HepG2 (cell line): Measurements from ENCODE around the gene TNFSF11. TPM values are rescaled to one million over a fixed set of nuclear protein-coding genes. Genes with fewer than 3 reads are reported as not detected.
"Not testable (repeated sequence)": the region's sequence is repeated elsewhere in the genome, so short reads cannot be mapped to it uniquely, and the experiment has no call there.

Experiments used
- ATAC-seq: fragments of 200-7000 bp; cut with Tn5 transposase; 3 replicates; pipeline ENCODE4 v1.9.1; 2020; ENCODE audit warnings: mild to moderate bottlenecking, moderate library complexity
- BruUV-seq: library from RNA; stranded (reverse); fragments of 400-500 nt; replicated peaks from 2 replicates; lab custom pipeline; 2021; lab: Mats Ljungman, UMichigan
- CTCF ChIA-PET: fragments of 300-600 bp; formaldehyde crosslinking; extraction: SDS; loops from one replicate; lab custom pipeline; 2021; ENCODE audit warnings: low total read pairs, inconsistent platforms, low intra/inter-chr PET ratio; lab: Yijun Ruan, JAX
- POLR2A ChIA-PET: fragments of 350-600 bp; sonication (Branson Sonifier 250); formaldehyde crosslinking; loops from one replicate; lab custom pipeline; 2020; ENCODE audit warnings: antibody characterized with exemption, inconsistent platforms; lab: Yijun Ruan, JAX
- DNase-seq: peaks from one replicate; pipeline ENCODE4 v3.0.0-alpha.2; 2015; ENCODE audit warnings: low spot score
- FAIRE-seq: peaks from 3 replicates; lab custom pipeline; 2011; peaks lifted over from hg19 to GRCh38; lab: Jason Lieb, UNC
- H2AFZ ChIP-seq: one replicate; pipeline ENCODE4 v1.6.1; 2011; ENCODE audit warnings: low read length, inconsistent platforms
- H3K27ac ChIP-seq: fragments of 300-600 bp; 3 replicates; pipeline ENCODE4 v1.8.0; 2011; ENCODE audit warnings: mixed run types, mild to moderate bottlenecking, mixed read lengths, low read length, inconsistent platforms; ENCODE audit not compliant: insufficient read depth; ENCODE audit errors: extremely low read length
- H3K27me3 ChIP-seq, 2 experiments: fragments of 200-600 bp in 1 of 2; 2 replicates in 1 of 2; 3 replicates in 1 of 2; pipeline versions ENCODE4 v1.6.0 to v1.8.0; 2011; ENCODE audit warnings: low read length in 2 of 2, mild to moderate bottlenecking in 2 of 2, moderate library complexity in 2 of 2, inconsistent platforms in 1 of 2; ENCODE audit not compliant: insufficient read depth in 2 of 2, control insufficient read depth in 1 of 2
- H3K36me3 ChIP-seq, 2 experiments: fragments of 200-600 bp in 1 of 2; replicated peaks in 1 of 2; 2 replicates in 1 of 2; 3 replicates in 1 of 2; pipeline versions ENCODE4 v1.5.1 to v1.8.0; 2011; ENCODE audit warnings: low read length in 2 of 2, inconsistent platforms in 1 of 2; ENCODE audit not compliant: insufficient read depth in 2 of 2, control insufficient read depth in 1 of 2
- H3K4me1 ChIP-seq: 2 replicates; pipeline ENCODE4 v1.5.1; 2012; ENCODE audit warnings: low read length, inconsistent platforms; ENCODE audit not compliant: insufficient read depth
- H3K4me2 ChIP-seq: 2 replicates; pipeline ENCODE4 v1.6.0; 2011; ENCODE audit warnings: low read depth, low read length, inconsistent platforms
- H3K4me3 ChIP-seq, 3 experiments: fragments of 200-600 bp in 1 of 3; sonication (generic), shearing (Covaris generic) in 1 of 3; replicated peaks in 1 of 3; 2 replicates each; pipeline ENCODE4 v1.5.1; 2011 to 2016; ENCODE audit warnings: low read length in 3 of 3, inconsistent platforms in 2 of 3, low read depth in 2 of 3, mild to moderate bottlenecking in 2 of 3, control low read depth in 1 of 3, mixed read lengths in 1 of 3; ENCODE audit not compliant: insufficient read depth in 1 of 3
- H3K79me2 ChIP-seq: one replicate; pipeline ENCODE4 v1.6.1; 2011; ENCODE audit warnings: low read length, inconsistent platforms; ENCODE audit not compliant: insufficient read depth
- H3K9ac ChIP-seq: 2 replicates; pipeline ENCODE4 v1.6.0; 2011; ENCODE audit warnings: mild to moderate bottlenecking, low read depth, low read length, inconsistent platforms; ENCODE audit not compliant: insufficient read depth
- H3K9me3 ChIP-seq: 2 replicates; pipeline ENCODE4 v1.5.1; 2012; ENCODE audit warnings: mild to moderate bottlenecking, low read length
- H4K20me1 ChIP-seq: 2 replicates; pipeline ENCODE4 v1.6.0; 2011; ENCODE audit warnings: inconsistent platforms, mild to moderate bottlenecking, low read length, moderate library complexity; ENCODE audit not compliant: insufficient read depth
- AKAP8 ChIP-seq: sonication (generic); formaldehyde crosslinking; IDR thresholded peaks from 2 replicates; pipeline ENCODE4 v1.5.1; 2020; ENCODE audit warnings: mild to moderate bottlenecking, missing genetic modification reagents
- ATM ChIP-seq: fragments of 450-650 bp; IDR thresholded peaks from 2 replicates; pipeline ENCODE4 v1.7.1; 2017; ENCODE audit warnings: mild to moderate bottlenecking, borderline replicate concordance
- FOXO1 ChIP-seq: sonication (generic); formaldehyde crosslinking; IDR thresholded peaks from 2 replicates; pipeline ENCODE4 v1.4.0; 2020; ENCODE audit warnings: missing genetic modification reagents
- HOXD1 ChIP-seq: sonication (generic); formaldehyde crosslinking; IDR thresholded peaks from 2 replicates; pipeline ENCODE4 v1.5.0; 2020; ENCODE audit warnings: missing genetic modification reagents
- MIER2 ChIP-seq: IDR thresholded peaks from 2 replicates; pipeline ENCODE4 v1.6.1; 2016; ENCODE audit warnings: missing biosample characterization, missing genetic modification reagents
- NAIF1 ChIP-seq: sonication (generic); formaldehyde crosslinking; IDR thresholded peaks from 2 replicates; pipeline ENCODE4 v1.5.0; 2020; ENCODE audit warnings: mild to moderate bottlenecking, missing genetic modification reagents, borderline replicate concordance
- NFE2L2 ChIP-seq: fragments of 150-350 bp; IDR thresholded peaks from 2 replicates; pipeline ENCODE4 v1.6.1; 2014; ENCODE audit warnings: low read length
- NR2F6 ChIP-seq, 2 experiments: IDR thresholded peaks; 2 replicates each; pipeline ENCODE4 v1.6.1; 2016; ENCODE audit warnings: antibody characterized with exemption in 1 of 2, mild to moderate bottlenecking in 1 of 2
- SKI ChIP-seq: fragments of 450-650 bp; IDR thresholded peaks from one replicate; pipeline ENCODE4 v1.6.1; 2018; ENCODE audit warnings: mild to moderate bottlenecking; ENCODE audit not compliant: partially characterized antibody
- SMAD3 ChIP-seq: sonication (generic); formaldehyde crosslinking; IDR thresholded peaks from 2 replicates; pipeline ENCODE4 v1.4.0; 2020; ENCODE audit warnings: missing genetic modification reagents
- SMARCC2 ChIP-seq: fragments of 450-650 bp; IDR thresholded peaks from 2 replicates; pipeline ENCODE4 v1.6.1; 2017; ENCODE audit warnings: antibody characterized with exemption, mild to moderate bottlenecking
- SP2 ChIP-seq: sonication (generic); formaldehyde crosslinking; IDR thresholded peaks from 2 replicates; pipeline ENCODE4 v1.5.1; 2020; ENCODE audit warnings: mild to moderate bottlenecking, missing genetic modification reagents
- ZFP1 ChIP-seq: IDR thresholded peaks from 2 replicates; pipeline ENCODE4 v1.6.1; 2016
- ZKSCAN1 ChIP-seq: fragments of 150-350 bp; IDR thresholded peaks from 2 replicates; pipeline ENCODE4 v1.6.1; 2014; ENCODE audit warnings: low read length
- ZNF768 ChIP-seq: sonication (generic); formaldehyde crosslinking; IDR thresholded peaks from 2 replicates; pipeline ENCODE4 v1.4.0; 2020; ENCODE audit warnings: missing genetic modification reagents
- WGBS: methylation state at CpG from one replicate; pipeline ENCODE4 v1.1.6; 2017; ENCODE audit warnings: low lambda C conversion rate; 5-methylcytosine and 5-hydroxymethylcytosine counted together
- in situ Hi-C: cut with HindIII; loops from 2 replicates; pipeline ENCODE4 v1.10.0; 2017; ENCODE audit warnings: low pct_unique_long_range_greater_than_20kb; ENCODE audit not compliant: extremely low pct_ligation_motif_present
- intact Hi-C: fragments of 100-400 bp; cut with micrococcal nuclease; formaldehyde crosslinking; loops from one replicate; pipeline ENCODE4 v1.10.0; 2022; ENCODE audit not compliant: unreplicated experiment
- polyA plus RNA-seq, 8 experiments: library from polyadenylated mRNA; depleted of rRNA in 3 of 8; stranded (reverse) in 7 of 8; unstranded in 1 of 8; fragments of >200 nt; fragmentation: Illumina TruSeq in 4 of 8; extraction: Trizol in 4 of 8; gene quantifications; 2 replicates each; pipeline versions ENCODE4 v1.2.1 to v1.2.3, GENCODE V29; 2011 to 2016; ENCODE audit warnings: low read depth in 4 of 8, missing spikeins in 1 of 8, mixed read lengths in 1 of 8; ENCODE audit not compliant: insufficient read depth in 1 of 8
- total RNA-seq, 5 experiments: library from RNA; depleted of rRNA; stranded (reverse); fragments of >200 nt; fragmentation: Illumina TruSeq; extraction: Trizol; gene quantifications; 2 replicates each; pipeline ENCODE4 v1.2.3, GENCODE V29; 2016; ENCODE audit warnings: low read depth in 1 of 5
- TF ChIP-seq, protein P1 (sequence below): sonication (generic); formaldehyde crosslinking; IDR thresholded peaks from 2 replicates; pipeline ENCODE4 v1.5.1; 2020; ENCODE audit warnings: mild to moderate bottlenecking, missing genetic modification reagents, moderate library complexity

The TNFSF11 gene
- total and polyA plus RNA-seq, 2 of the 13 experiments (the other 11 are each of a cell fraction or from before 2014, with no cell fraction given), result 0.03 TPM; not detected in 1

DNA sequence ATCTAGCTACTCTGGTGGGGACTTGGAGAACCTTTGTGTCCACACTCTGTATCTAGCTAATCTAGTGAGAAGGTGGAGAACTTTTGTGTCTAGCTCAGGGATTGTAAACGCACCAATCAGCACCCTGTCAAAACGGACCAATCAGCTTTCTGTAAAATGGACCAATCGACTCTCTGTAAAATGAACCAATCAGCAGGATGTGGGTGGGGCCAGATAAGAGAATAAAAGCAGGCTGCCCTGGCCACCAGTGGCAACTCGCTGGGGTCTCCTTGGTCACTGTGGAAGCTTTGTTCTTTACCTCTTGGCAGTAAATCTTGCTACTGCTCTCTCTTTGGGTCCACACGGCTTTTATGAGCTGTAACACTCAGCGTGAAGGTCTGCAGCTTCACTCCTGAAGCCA, 13.6 kb upstream of the TNFSF11 start:
- H3K4me3 ChIP-seq, POLR2A ChIA-PET, in situ Hi-C loops, H3K4me2 ChIP-seq, H4K20me1 ChIP-seq, DNase-seq, ATAC-seq, H3K79me2 ChIP-seq, intact Hi-C loops, FAIRE-seq, H2AFZ ChIP-seq, H3K4me1 ChIP-seq, H3K27me3 ChIP-seq, CTCF ChIA-PET, BruUV-seq, H3K36me3 ChIP-seq, H3K27ac ChIP-seq, H3K9ac ChIP-seq: not testable (repeated sequence)
- WGBS, result 24% methylated on average over 5 of the region's 6 CpGs
- peaks cover 53% of the 10 kb centered on the region for H3K9me3 ChIP-seq

GRCh38 chr13:42561752-42562467, 12.0 kb upstream of the TNFSF11 start:
- H2AFZ ChIP-seq, result no peak overlapping the region
- intact Hi-C loops, result no loop called here
- ChIA-PET POLR2A (no interaction called here), CTCF (no interaction called here)
- ATAC-seq, result no peak
- H3K79me2 ChIP-seq, result no peaks in the 10 kb centered on the region
- no peak for FAIRE-seq
- no peaks in the 10 kb centered on the region for H3K36me3 ChIP-seq
- no peaks in the 10 kb centered on the region for H4K20me1 ChIP-seq
- in situ Hi-C loops, result no loop called here
- H3K4me1 ChIP-seq, result no peaks in the 10 kb centered on the region
- H3K4me3 ChIP-seq, result no peak overlapping the region
- no TSS peak for BruUV-seq
- DNase-seq, result no peak
- no peak overlapping the region for H3K27ac ChIP-seq
- 28% methylated on average over 3 of the region's 3 CpGs for WGBS
- peaks cover 62% of the 10 kb centered on the region for H3K9me3 ChIP-seq
- H3K9ac ChIP-seq, result no peak overlapping the region
- no peaks in the 10 kb centered on the region for H3K27me3 ChIP-seq
- no peak overlapping the region for H3K4me2 ChIP-seq
- TF ChIP-seq SMARCC2, result no peak
- TF ChIP-seq AKAP8 (CRISPR knock-in tag), result no peak
- TF ChIP-seq FOXO1, result no peak
- no peak for TF ChIP-seq NR2F6 (IDR thresholded peaks at IDR 0.05)
- TF ChIP-seq NR2F6 (CRISPR knock-in tag; IDR thresholded peaks at IDR 0.05), result no peak
- no peak for TF ChIP-seq ZFP1 (CRISPR knock-in tag)
- no peak for TF ChIP-seq ZNF768 (CRISPR knock-in tag)
- no peak for TF ChIP-seq ATM
- TF ChIP-seq NAIF1, result no peak
- TF ChIP-seq, protein P1, sequence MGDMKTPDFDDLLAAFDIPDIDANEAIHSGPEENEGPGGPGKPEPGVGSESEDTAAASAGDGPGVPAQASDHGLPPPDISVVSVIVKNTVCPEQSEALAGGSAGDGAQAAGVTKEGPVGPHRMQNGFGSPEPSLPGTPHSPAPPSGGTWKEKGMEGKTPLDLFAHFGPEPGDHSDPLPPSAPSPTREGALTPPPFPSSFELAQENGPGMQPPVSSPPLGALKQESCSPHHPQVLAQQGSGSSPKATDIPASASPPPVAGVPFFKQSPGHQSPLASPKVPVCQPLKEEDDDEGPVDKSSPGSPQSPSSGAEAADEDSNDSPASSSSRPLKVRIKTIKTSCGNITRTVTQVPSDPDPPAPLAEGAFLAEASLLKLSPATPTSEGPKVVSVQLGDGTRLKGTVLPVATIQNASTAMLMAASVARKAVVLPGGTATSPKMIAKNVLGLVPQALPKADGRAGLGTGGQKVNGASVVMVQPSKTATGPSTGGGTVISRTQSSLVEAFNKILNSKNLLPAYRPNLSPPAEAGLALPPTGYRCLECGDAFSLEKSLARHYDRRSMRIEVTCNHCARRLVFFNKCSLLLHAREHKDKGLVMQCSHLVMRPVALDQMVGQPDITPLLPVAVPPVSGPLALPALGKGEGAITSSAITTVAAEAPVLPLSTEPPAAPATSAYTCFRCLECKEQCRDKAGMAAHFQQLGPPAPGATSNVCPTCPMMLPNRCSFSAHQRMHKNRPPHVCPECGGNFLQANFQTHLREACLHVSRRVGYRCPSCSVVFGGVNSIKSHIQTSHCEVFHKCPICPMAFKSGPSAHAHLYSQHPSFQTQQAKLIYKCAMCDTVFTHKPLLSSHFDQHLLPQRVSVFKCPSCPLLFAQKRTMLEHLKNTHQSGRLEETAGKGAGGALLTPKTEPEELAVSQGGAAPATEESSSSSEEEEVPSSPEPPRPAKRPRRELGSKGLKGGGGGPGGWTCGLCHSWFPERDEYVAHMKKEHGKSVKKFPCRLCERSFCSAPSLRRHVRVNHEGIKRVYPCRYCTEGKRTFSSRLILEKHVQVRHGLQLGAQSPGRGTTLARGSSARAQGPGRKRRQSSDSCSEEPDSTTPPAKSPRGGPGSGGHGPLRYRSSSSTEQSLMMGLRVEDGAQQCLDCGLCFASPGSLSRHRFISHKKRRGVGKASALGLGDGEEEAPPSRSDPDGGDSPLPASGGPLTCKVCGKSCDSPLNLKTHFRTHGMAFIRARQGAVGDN (CRISPR knock-in tag), result no peak
- TF ChIP-seq SKI, result no peak
- TF ChIP-seq HOXD1 (CRISPR knock-in tag), result no peak
- TF ChIP-seq SP2 (CRISPR knock-in tag), result no peak
- TF ChIP-seq NFE2L2, result no peak
- no peak for TF ChIP-seq ZKSCAN1
- TF ChIP-seq MIER2 (CRISPR knock-in tag), result no peak
- no peak for TF ChIP-seq SMAD3 (CRISPR knock-in tag)
